ENCODE data around the gene PAN2. TPM values are rescaled to one million over a fixed set of nuclear protein-coding genes. Genes with fewer than 3 reads are reported as not detected.
"Not testable (repeated sequence)": the region's sequence is repeated elsewhere in the genome, so short reads cannot be mapped to it uniquely, and the experiment has no call there.

The PAN2 gene
- total RNA-seq, 1 donor from 2014 or later: 93.5 TPM

DNA sequence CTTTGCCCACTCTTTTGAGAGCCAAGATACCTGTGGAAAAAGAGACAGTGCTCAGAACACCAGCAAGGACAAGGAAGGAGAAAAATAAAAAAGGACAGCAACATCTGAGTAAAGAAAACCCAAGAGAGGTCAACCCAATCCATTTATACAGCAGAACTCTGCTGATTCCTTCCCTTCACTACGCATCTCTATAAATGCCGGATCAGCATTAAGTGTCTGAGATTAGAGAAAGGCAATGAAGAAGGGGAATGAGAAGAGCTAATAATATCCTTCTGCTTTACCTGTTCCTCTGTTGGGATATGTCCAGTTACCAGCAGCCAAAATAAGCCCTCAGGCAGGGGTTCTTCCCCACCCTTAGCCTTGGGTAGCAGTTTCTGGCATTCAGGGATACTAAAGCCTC, 51.2 kb downstream of the PAN2 start:
- H3K4me1 ChIP-seq: peaks cover 23% of the 10 kb centered on the region
- DNase-seq: no peak
- intact Hi-C loops (cut with DNase I): no loop called here
- no peak overlapping the region for H3K27ac ChIP-seq
- no peak for ATAC-seq
- no peaks in the 10 kb centered on the region for H3K9me3 ChIP-seq
- no peaks in the 10 kb centered on the region for H3K27me3 ChIP-seq (ENCODE audit: low read depth)
- no peak overlapping the region for H3K4me3 ChIP-seq
- no peak for TF ChIP-seq CTCF (IDR thresholded peaks at IDR 0.05)
- peaks cover 91% of the 10 kb centered on the region for H3K36me3 ChIP-seq

DNA sequence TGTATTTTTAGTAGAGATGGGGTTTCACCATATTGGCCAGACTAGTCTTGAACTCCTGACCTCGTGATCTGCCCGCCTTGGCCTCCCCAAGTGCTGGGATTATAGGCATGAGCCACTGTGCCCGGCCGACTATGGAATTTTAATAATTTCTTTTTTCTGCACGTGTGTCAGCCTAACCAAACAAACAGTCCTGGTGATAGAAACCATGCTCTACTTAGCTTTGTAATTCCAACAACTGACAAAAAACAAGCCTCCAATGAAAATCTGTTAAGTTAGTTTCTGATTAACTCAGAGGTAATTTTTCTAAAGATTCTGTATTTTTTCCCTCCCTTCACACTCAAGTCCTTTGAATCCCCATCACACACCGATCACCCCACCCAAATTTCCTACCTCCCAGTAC, 51.8 kb downstream of the PAN2 start:
- ATAC-seq: no peak
- intact Hi-C loops (cut with DNase I): no loop called here
- Histone ChIP-seq H3K9me3 (no peaks in the 10 kb centered on the region), H3K27ac (no peak overlapping the region), H3K4me1 (peaks cover 18% of the 10 kb centered on the region), H3K27me3 (ENCODE audit: low read depth) (no peaks in the 10 kb centered on the region), H3K36me3 (peaks cover 96% of the 10 kb centered on the region), H3K4me3 (no peak overlapping the region)
- TF ChIP-seq CTCF (IDR thresholded peaks at IDR 0.05): no peak
- DNase-seq: no peak

DNA sequence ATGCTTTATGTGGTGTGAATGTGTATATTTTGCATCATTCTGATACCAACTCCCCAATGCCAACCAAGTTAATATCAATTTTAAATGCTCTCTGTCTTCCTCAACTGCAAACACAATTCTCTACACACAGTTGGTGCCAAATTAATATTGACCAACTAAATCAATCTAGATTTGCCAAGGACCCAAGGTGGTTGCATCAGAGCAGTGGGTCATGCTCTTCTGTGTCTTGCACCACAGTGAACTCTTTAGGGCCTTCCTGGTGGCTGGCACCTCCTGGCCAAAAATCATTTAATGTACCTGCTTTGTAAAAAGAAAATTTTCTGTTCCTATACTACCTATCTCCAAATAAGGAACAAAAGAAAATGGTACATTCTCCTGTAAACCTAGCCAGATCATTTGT, 53.0 kb downstream of the PAN2 start:
- Histone ChIP-seq H3K9me3 (no peaks in the 10 kb centered on the region), H3K36me3 (peaks cover 98% of the 10 kb centered on the region), H3K27ac (no peak overlapping the region), H3K4me3 (no peak overlapping the region), H3K4me1 (peaks cover 6% of the 10 kb centered on the region), H3K27me3 (ENCODE audit: low read depth) (no peaks in the 10 kb centered on the region)
- ATAC-seq: peak in 1 of 2 donors; percentile 66
- intact Hi-C loops (cut with DNase I): no loop called here
- no peak for DNase-seq
- no peak for TF ChIP-seq CTCF (IDR thresholded peaks at IDR 0.05)

DNA sequence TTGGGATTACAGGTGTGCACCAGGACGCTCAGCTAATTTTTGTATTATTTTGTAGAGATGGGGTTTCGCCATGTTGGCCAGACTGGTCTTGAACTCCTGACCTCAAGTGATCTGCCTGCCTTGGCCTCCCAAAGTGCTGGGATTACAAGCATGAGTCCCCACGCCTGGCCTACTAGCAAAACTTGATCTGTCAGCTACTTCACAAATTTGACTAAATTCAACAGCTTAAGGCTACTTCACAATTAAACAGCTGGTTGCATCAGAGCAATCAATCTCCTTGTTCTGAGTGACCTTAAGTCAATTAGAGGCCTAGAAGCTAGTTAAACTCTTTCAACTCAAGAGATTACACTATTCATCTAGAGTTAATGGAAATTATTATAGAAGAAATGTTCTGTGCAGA, 54.9 kb downstream of the PAN2 start:
- no peaks in the 10 kb centered on the region for H3K4me1 ChIP-seq
- DNase-seq (no peak), ATAC-seq (no peak)
- intact Hi-C loops (cut with DNase I): no loop called here
- no peaks in the 10 kb centered on the region for H3K27me3 ChIP-seq (ENCODE audit: low read depth)
- H3K9me3 ChIP-seq: no peaks in the 10 kb centered on the region
- no peak overlapping the region for H3K4me3 ChIP-seq
- no peak for TF ChIP-seq CTCF (IDR thresholded peaks at IDR 0.05)
- H3K27ac ChIP-seq: no peak overlapping the region
- peaks cover 100% of the 10 kb centered on the region for H3K36me3 ChIP-seq

DNA sequence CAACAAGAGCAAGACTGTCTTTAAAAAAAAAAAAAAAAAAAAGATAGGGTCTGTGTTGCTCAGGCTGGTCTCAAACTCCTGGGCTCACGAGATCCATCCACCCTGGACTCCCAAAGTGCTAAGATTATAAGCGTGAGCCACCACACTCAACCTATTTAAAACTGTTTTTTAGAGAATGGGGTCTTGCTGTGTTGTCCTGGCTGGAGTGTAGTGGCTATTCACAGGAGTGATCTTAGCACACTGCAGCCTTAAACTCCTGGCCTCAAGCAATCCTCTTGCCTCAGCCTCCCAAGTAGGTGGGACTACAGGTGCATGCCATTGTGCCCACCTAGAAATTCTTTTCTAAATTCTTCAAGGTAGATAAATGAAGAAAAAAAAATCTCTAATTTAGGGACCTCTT, 59.5 kb downstream of the PAN2 start:
- intact Hi-C loops (cut with DNase I): no loop called here

GRCh38 chr12:56272468-56272867, 61.3 kb downstream of the PAN2 start:
- peaks cover 86% of the 10 kb centered on the region for H3K36me3 ChIP-seq
- H3K4me1 ChIP-seq; ATAC-seq; H3K27ac ChIP-seq; H3K27me3 ChIP-seq (ENCODE audit: low read depth); H3K4me3 ChIP-seq; intact Hi-C loops (cut with DNase I); H3K9me3 ChIP-seq; DNase-seq: not testable (repeated sequence)

More for the DNA sequence above, 59.5 kb downstream of the PAN2 start:
- Histone ChIP-seq H3K4me3 (no peak overlapping the region), H3K9me3 (no peaks in the 10 kb centered on the region), H3K36me3 (peaks cover 100% of the 10 kb centered on the region), H3K4me1 (no peaks in the 10 kb centered on the region), H3K27me3 (ENCODE audit: low read depth) (no peaks in the 10 kb centered on the region), H3K27ac (no peak overlapping the region)
- DNase-seq: no peak
- no peak for ATAC-seq
- TF ChIP-seq CTCF (IDR thresholded peaks at IDR 0.05): no peak
